Panc1 (cell line): ENCODE data around the gene FA2H. TPM values are rescaled to one million over a fixed set of nuclear protein-coding genes. Genes with fewer than 3 reads are reported as not detected.

ENCODE experiments used
- ATAC-seq: fragments of 200-7000 bp; cut with Tn5 transposase; 2 replicates; pipeline ENCODE4 v1.9.1; 2020; ENCODE audit warnings: mild to moderate bottlenecking, moderate library complexity
- BruUV-seq: library from RNA; stranded (reverse); fragments of 400-500 nt; replicated peaks from 2 replicates; lab custom pipeline; 2021; lab: Mats Ljungman, UMichigan
- CTCF ChIA-PET: fragments of 300-600 bp; sonication (Branson Sonifier 250); formaldehyde crosslinking; loops from one replicate; lab custom pipeline; 2022; ENCODE audit warnings: antibody characterized with exemption; lab: Charles Lee
- POLR2A ChIA-PET: fragments of 300-600 bp; sonication (Branson Sonifier 250); formaldehyde crosslinking; loops from one replicate; lab custom pipeline; 2022; ENCODE audit warnings: antibody characterized with exemption; lab: Charles Lee
- DNase-seq: peaks from one replicate; pipeline ENCODE4 v3.0.0-alpha.2; 2010; ENCODE audit warnings: low read depth, low spot score
- H3K27ac ChIP-seq: 2 replicates; pipeline ENCODE4 v1.5.1; 2011; ENCODE audit warnings: mild to moderate bottlenecking, low read length, inconsistent platforms
- H3K27me3 ChIP-seq: fragments of 200-500 bp; sonication (Bioruptor generic); 2 replicates; pipeline ENCODE4 v1.6.0; 2014; ENCODE audit warnings: low read length, inconsistent platforms; ENCODE audit not compliant: control insufficient read depth, insufficient read depth
- H3K36me3 ChIP-seq: fragments of 200-500 bp; sonication (Bioruptor generic); 2 replicates; pipeline ENCODE4 v1.5.1; 2014; ENCODE audit warnings: inconsistent platforms, mild to moderate bottlenecking, low read length, moderate library complexity; ENCODE audit not compliant: control insufficient read depth, insufficient read depth
- H3K4me1 ChIP-seq: 2 replicates; pipeline ENCODE4 v1.5.1; 2011; ENCODE audit warnings: inconsistent platforms, mild to moderate bottlenecking, low read length, moderate library complexity; ENCODE audit not compliant: control insufficient read depth, insufficient read depth
- H3K4me3 ChIP-seq, 2 experiments: 2 replicates each; pipeline ENCODE4 v1.5.1; 2011 to 2012; ENCODE audit warnings: low read depth in 2 of 2, low read length in 2 of 2, mild to moderate bottlenecking in 2 of 2, inconsistent platforms in 1 of 2, moderate library complexity in 1 of 2
- H3K9me3 ChIP-seq: fragments of 200-500 bp; sonication (Bioruptor generic); 2 replicates; pipeline ENCODE4 v1.5.1; 2014; ENCODE audit warnings: low read depth, mild to moderate bottlenecking, inconsistent platforms, low read length, moderate library complexity; ENCODE audit not compliant: control insufficient read depth, insufficient read depth
- CTCF ChIP-seq: fragments of 450-650 bp; IDR thresholded peaks from 2 replicates; pipeline ENCODE4 v1.5.1; 2017; ENCODE audit warnings: mild to moderate bottlenecking
- POLR2AphosphoS5 ChIP-seq: IDR thresholded peaks from 2 replicates; pipeline ENCODE4 v1.6.1; 2012; ENCODE audit warnings: mild to moderate bottlenecking, low read depth, low read length, moderate library complexity
- SIN3A ChIP-seq: IDR thresholded peaks from 2 replicates; pipeline ENCODE4 v1.6.1; 2012; ENCODE audit warnings: low read depth, mild to moderate bottlenecking, low read length, moderate library complexity, borderline replicate concordance; ENCODE audit not compliant: insufficient read depth
- TCF7L2 ChIP-seq: IDR thresholded peaks from 2 replicates; pipeline ENCODE4 v1.6.1; 2011; ENCODE audit warnings: mild to moderate bottlenecking, low read depth, low read length, inconsistent platforms
- in situ Hi-C: cut with HindIII; loops from 2 replicates; pipeline ENCODE4 v1.10.0; 2016; ENCODE audit warnings: low sequenced_read_pairs, low pct_unique_long_range_greater_than_20kb
- intact Hi-C: fragments of 100-400 bp; cut with micrococcal nuclease; formaldehyde crosslinking; loops from one replicate; pipeline ENCODE4 v1.10.0; 2022; ENCODE audit not compliant: unreplicated experiment
- total RNA-seq: library from RNA; stranded (reverse); gene quantifications from one replicate; pipeline ENCODE4 v1.2.1, GENCODE V29; 2021; ENCODE audit not compliant: unreplicated experiment
- TF ChIP-seq, protein P1 (sequence below), 2 experiments: IDR thresholded peaks; 2 replicates each; pipeline ENCODE4 v1.6.1; 2011 to 2012; ENCODE audit warnings: low read depth in 2 of 2, control low read depth in 1 of 2, low read length in 1 of 2, mild to moderate bottlenecking in 1 of 2, moderate library complexity in 1 of 2; ENCODE audit not compliant: insufficient read depth in 1 of 2

Gene FA2H
- total RNA-seq, 1 experiment from 2014 or later: 0.15 TPM

DNA sequence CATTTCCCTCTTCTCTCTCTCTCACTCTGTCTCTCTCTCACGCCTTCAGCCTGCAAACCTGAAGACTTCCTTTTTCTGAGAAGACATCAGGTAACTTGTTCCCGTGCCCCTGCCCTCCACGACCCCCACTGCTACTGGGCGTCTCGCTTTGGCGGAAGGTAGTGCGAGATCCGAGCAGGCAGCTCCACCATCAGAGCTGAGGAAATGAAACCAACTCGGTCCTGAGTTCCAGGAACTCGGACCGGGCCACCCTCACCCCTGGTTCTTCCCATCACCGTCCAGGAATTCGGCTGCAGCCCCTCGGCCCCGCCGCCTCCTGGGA lies 74.5 kb downstream of the FA2H start:
- H3K27me3 ChIP-seq: no peaks in the 10 kb centered on the region
- CTCF ChIA-PET: interaction anchor here (0.6 kb wide), 1 partner anchor 21 kb away, joined by 3 read pairs; no protein-coding TSS in a partner anchor
- H3K4me3 ChIP-seq: peak overlapping the region; percentile 63 to 64
- H3K36me3 ChIP-seq: no peaks in the 10 kb centered on the region
- in situ Hi-C loops: no loop called here
- no peaks in the 10 kb centered on the region for H3K9me3 ChIP-seq
- DNase-seq: no peak
- TF ChIP-seq, protein P1, sequence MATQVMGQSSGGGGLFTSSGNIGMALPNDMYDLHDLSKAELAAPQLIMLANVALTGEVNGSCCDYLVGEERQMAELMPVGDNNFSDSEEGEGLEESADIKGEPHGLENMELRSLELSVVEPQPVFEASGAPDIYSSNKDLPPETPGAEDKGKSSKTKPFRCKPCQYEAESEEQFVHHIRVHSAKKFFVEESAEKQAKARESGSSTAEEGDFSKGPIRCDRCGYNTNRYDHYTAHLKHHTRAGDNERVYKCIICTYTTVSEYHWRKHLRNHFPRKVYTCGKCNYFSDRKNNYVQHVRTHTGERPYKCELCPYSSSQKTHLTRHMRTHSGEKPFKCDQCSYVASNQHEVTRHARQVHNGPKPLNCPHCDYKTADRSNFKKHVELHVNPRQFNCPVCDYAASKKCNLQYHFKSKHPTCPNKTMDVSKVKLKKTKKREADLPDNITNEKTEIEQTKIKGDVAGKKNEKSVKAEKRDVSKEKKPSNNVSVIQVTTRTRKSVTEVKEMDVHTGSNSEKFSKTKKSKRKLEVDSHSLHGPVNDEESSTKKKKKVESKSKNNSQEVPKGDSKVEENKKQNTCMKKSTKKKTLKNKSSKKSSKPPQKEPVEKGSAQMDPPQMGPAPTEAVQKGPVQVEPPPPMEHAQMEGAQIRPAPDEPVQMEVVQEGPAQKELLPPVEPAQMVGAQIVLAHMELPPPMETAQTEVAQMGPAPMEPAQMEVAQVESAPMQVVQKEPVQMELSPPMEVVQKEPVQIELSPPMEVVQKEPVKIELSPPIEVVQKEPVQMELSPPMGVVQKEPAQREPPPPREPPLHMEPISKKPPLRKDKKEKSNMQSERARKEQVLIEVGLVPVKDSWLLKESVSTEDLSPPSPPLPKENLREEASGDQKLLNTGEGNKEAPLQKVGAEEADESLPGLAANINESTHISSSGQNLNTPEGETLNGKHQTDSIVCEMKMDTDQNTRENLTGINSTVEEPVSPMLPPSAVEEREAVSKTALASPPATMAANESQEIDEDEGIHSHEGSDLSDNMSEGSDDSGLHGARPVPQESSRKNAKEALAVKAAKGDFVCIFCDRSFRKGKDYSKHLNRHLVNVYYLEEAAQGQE (IDR thresholded peaks at IDR 0.05; ENCODE audit: insufficient read depth in 1 of 2, low read depth in 2 of 2, low read length in 1 of 2): no peak
- TF ChIP-seq CTCF (no peak), POLR2AphosphoS5 (no peak), SIN3A (no peak), TCF7L2 (no peak)
- H3K4me1 ChIP-seq: no peaks in the 10 kb centered on the region; the same call in 1 of the 2 replicates
- peak overlapping the region; percentile 77 for H3K27ac ChIP-seq
- BruUV-seq: no TSS peak
- intact Hi-C loops: no loop called here
- POLR2A ChIA-PET: interaction anchor here (2.1 kb wide), 1 partner anchor 33 kb away, joined by 6 read pairs; no protein-coding TSS in a partner anchor
- peak; percentile 47 for ATAC-seq

DNA sequence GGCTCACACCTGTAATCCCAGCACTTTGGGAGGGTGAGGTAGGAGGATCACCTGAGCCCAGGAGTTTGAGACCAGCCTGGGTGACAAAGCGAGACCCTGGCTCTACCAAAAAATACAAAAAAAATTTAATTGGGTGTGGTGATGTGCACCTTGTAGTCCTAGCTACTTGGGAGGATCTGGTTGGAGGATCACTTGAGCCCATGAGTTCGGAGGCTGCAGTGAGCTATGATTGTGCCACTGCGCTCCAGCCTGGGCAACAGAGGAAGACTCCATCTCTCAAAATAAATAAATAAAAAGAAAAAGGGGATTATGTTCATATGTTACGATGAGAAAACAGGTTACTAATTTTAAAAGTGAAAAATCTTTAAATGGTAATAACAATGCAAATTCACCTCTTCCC lies 75.0 kb downstream of the FA2H start:
- DNase-seq (no peak), ATAC-seq (no peak)
- in situ Hi-C loops: no loop called here
- no TSS peak for BruUV-seq
- peak overlapping the region; percentile 63 to 64 for H3K4me3 ChIP-seq
- no peaks in the 10 kb centered on the region for H3K27me3 ChIP-seq
- H3K27ac ChIP-seq: no peak overlapping the region
- no peaks in the 10 kb centered on the region; the same call in 1 of the 2 replicates for H3K4me1 ChIP-seq
- CTCF ChIA-PET: interaction anchor here (0.6 kb wide), 1 partner anchor 22 kb away, joined by 3 read pairs; no protein-coding TSS in a partner anchor
- TF ChIP-seq, protein P1 (IDR thresholded peaks at IDR 0.05; ENCODE audit: insufficient read depth in 1 of 2, low read depth in 2 of 2, low read length in 1 of 2): no peak
- no peak for TF ChIP-seq POLR2AphosphoS5
- TF ChIP-seq TCF7L2: no peak
- no peak for TF ChIP-seq SIN3A
- no peak for TF ChIP-seq CTCF
- POLR2A ChIA-PET: interaction anchor here (2.1 kb wide), 1 partner anchor 32 kb away, joined by 6 read pairs; no protein-coding TSS in a partner anchor
- intact Hi-C loops: no loop called here
- H3K36me3 ChIP-seq: no peaks in the 10 kb centered on the region
- no peaks in the 10 kb centered on the region for H3K9me3 ChIP-seq
